Measurements from ENCODE around the gene SPIN2A. TPM values are rescaled to one million over a fixed set of nuclear protein-coding genes. Genes with fewer than 3 reads are reported as not detected.

Gene SPIN2A
- total and polyA plus RNA-seq, 2 of the 8 experiments (the other 6 are each of a cell fraction or from before 2014, with no cell fraction given), result 3.2 to 4.2 TPM

DNA sequence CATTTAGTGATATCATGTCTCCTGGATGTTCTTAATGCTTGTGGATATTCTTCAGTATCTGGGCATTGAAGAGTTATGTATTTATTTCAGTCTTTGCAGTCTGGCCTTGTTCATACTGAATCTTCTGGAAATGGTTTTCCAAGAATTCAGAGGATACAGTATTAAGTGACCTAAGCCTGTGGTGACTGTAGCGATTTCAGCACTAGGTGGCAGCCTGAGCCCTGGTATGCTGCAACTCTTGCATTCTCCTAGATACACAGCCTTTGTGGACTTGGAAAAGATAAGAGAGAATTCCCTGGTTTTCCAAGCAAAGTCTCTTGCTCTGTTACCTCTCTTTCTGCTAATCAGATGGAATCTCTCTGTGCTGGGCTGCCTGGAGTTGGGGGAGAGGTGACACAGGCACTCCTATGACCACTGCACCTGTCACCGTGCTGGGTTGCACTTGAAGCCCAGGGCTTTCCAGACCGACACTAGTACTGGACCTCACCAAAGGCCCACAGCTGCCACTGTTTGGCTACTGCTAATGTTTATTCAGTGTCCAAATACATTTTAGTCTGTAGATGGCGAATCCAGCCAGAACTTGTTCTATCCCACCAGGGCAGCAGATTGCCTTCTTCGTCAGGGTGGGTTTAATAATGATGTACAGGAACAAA lies 19.3 kb upstream of the SPIN2A start:
- H2BK20ac ChIP-seq (ENCODE audit: low read length), result no peak overlapping the region
- H3K9me3 ChIP-seq (ENCODE audit: insufficient read depth in 2 of 2, low read depth in 1 of 2, low read length in 1 of 2), result no peaks in the 10 kb centered on the region; a peak in 1 of 4 replicates
- no peak overlapping the region for H3K27ac ChIP-seq (ENCODE audit: low read depth, low read length)
- no peak overlapping the region for H2BK5ac ChIP-seq (ENCODE audit: low read depth, low read length)
- no peaks in the 10 kb centered on the region for H3K36me3 ChIP-seq (ENCODE audit: control insufficient read depth in 2 of 4, insufficient read depth in 4 of 4, low read length in 3 of 4)
- H2AK5ac ChIP-seq (ENCODE audit: low read depth, low read length), result no peak overlapping the region
- FAIRE-seq, result peak; percentile 70
- no peak overlapping the region for H4K8ac ChIP-seq (ENCODE audit: extremely low read depth, insufficient read depth, low read length)
- no peak overlapping the region for H3K18ac ChIP-seq (ENCODE audit: extremely low read depth, low read length)
- no peaks in the 10 kb centered on the region for H3K23me2 ChIP-seq (ENCODE audit: low read depth, low read length)
- H3K79me2 ChIP-seq (ENCODE audit: control insufficient read depth in 1 of 2, insufficient read depth in 2 of 2, low read length in 2 of 2), result no peaks in the 10 kb centered on the region
- no peak for TF ChIP-seq NANOG (IDR thresholded peaks at IDR 0.05; ENCODE audit: insufficient read depth, low read depth, low read length, poor library complexity, severe bottlenecking)
- TF ChIP-seq TEAD4 (IDR thresholded peaks at IDR 0.05; ENCODE audit: low read depth, low read length), result 0 out of 2 replicates have a peak, but pooled peaks have one; percentile 23
- TF ChIP-seq RAD21 (IDR thresholded peaks at IDR 0.05 in 1 of 2, conservative IDR thresholded peaks at IDR 0.05 in 1 of 2; ENCODE audit: low read depth in 2 of 2, low read length in 2 of 2), result peak; percentile 80 to 85
- TF ChIP-seq, protein P1, sequence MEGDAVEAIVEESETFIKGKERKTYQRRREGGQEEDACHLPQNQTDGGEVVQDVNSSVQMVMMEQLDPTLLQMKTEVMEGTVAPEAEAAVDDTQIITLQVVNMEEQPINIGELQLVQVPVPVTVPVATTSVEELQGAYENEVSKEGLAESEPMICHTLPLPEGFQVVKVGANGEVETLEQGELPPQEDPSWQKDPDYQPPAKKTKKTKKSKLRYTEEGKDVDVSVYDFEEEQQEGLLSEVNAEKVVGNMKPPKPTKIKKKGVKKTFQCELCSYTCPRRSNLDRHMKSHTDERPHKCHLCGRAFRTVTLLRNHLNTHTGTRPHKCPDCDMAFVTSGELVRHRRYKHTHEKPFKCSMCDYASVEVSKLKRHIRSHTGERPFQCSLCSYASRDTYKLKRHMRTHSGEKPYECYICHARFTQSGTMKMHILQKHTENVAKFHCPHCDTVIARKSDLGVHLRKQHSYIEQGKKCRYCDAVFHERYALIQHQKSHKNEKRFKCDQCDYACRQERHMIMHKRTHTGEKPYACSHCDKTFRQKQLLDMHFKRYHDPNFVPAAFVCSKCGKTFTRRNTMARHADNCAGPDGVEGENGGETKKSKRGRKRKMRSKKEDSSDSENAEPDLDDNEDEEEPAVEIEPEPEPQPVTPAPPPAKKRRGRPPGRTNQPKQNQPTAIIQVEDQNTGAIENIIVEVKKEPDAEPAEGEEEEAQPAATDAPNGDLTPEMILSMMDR (IDR thresholded peaks at IDR 0.05; ENCODE audit: control extremely low read depth in 1 of 3, insufficient read depth in 1 of 3, low read depth in 1 of 3, low read length in 3 of 3), result peak; percentile 39 to 66 (median 58)
- no peak overlapping the region for H3K4me3 ChIP-seq (ENCODE audit: extremely low read depth in 1 of 4, insufficient read depth in 2 of 4, low read depth in 3 of 4, low read length in 4 of 4)
- H3K79me1 ChIP-seq (ENCODE audit: low read depth, low read length), result no peaks in the 10 kb centered on the region
- no peak overlapping the region for H2BK120ac ChIP-seq (replicated peaks; ENCODE audit: low read depth, low read length)
- no peak overlapping the region for H4K5ac ChIP-seq (ENCODE audit: insufficient read length, low read depth, low read length)
- H3K56ac ChIP-seq (replicated peaks; ENCODE audit: insufficient read length, low read depth, low read length), result no peak overlapping the region
- no peaks in the 10 kb centered on the region for H3K27me3 ChIP-seq (replicated peaks in 1 of 4; ENCODE audit: control insufficient read depth in 3 of 4, extremely low read depth in 1 of 4, insufficient read depth in 3 of 4, low read length in 3 of 4)
- no peak overlapping the region for H2AFZ ChIP-seq (ENCODE audit: low read length)
- no peak overlapping the region for H2BK12ac ChIP-seq (ENCODE audit: low read depth, low read length)
- H3K4ac ChIP-seq (replicated peaks; ENCODE audit: insufficient read length, low read depth, low read length), result no peak overlapping the region
- H3K23ac ChIP-seq (ENCODE audit: insufficient read length), result no peak overlapping the region
- peaks cover 0 to 5% (median 2%) of the 10 kb centered on the region in 4 experiments; a peak in 2 of 7 replicates for H3K4me1 ChIP-seq (replicated peaks in 1 of 4; ENCODE audit: control insufficient read depth in 3 of 4, insufficient read depth in 4 of 4, low read length in 3 of 4)
- POLR2A ChIA-PET (ENCODE audit: partially characterized antibody), result no interaction called here
- H3K4me2 ChIP-seq (ENCODE audit: insufficient read depth in 1 of 2, low read depth in 2 of 2, low read length in 2 of 2), result no peak overlapping the region
- no peaks in the 10 kb centered on the region for H4K20me1 ChIP-seq (replicated peaks in 1 of 2; ENCODE audit: control insufficient read depth in 1 of 2, insufficient read depth in 2 of 2, low read length in 2 of 2)
- no peak overlapping the region for H2BK15ac ChIP-seq (ENCODE audit: low read length)
- no peak overlapping the region for H3K9ac ChIP-seq (replicated peaks in 1 of 4; ENCODE audit: extremely low read depth in 1 of 4, low read depth in 3 of 4, low read length in 3 of 4)
- WGBS, 2 experiments (ENCODE audit: extremely low coverage in 1 of 2, insufficient coverage in 1 of 2, insufficient read length in 1 of 2, insufficient replicate concordance in 2 of 2, low coverage in 1 of 2, low lambda C conversion rate in 2 of 2, missing lambda C conversion rate in 1 of 2), result 75% methylated on average over 5 of the region's 5 CpGs; no CpG with 5 or more reads in 1 of the 2 experiments
- no peak overlapping the region for H4K91ac ChIP-seq (replicated peaks; ENCODE audit: insufficient read length, low read length)
- peak in 1 of 2 experiments; percentile 48 for DNase-seq (ENCODE audit: low read depth in 1 of 2, low spot score in 2 of 2)
- CTCF ChIA-PET (ENCODE audit: partially characterized antibody), result interaction anchor here (0.6 to 1.6 kb wide), 9 partner anchors 9 to 431 kb away, joined by 3 to 6 read pairs (median 4); no protein-coding TSS in a partner anchor
- no peak overlapping the region for H3K14ac ChIP-seq (ENCODE audit: insufficient read length)

Measured in H1 (cell line).